NCI-H748 (cell line): ENCODE data around the gene PHF3.

ENCODE experiments used
- DNase-seq: peaks from one replicate; lab custom pipeline; 2025; ENCODE audit not compliant: unreplicated experiment; lab: John Stamatoyannopoulos, UW

PHF3 gene, protein sequence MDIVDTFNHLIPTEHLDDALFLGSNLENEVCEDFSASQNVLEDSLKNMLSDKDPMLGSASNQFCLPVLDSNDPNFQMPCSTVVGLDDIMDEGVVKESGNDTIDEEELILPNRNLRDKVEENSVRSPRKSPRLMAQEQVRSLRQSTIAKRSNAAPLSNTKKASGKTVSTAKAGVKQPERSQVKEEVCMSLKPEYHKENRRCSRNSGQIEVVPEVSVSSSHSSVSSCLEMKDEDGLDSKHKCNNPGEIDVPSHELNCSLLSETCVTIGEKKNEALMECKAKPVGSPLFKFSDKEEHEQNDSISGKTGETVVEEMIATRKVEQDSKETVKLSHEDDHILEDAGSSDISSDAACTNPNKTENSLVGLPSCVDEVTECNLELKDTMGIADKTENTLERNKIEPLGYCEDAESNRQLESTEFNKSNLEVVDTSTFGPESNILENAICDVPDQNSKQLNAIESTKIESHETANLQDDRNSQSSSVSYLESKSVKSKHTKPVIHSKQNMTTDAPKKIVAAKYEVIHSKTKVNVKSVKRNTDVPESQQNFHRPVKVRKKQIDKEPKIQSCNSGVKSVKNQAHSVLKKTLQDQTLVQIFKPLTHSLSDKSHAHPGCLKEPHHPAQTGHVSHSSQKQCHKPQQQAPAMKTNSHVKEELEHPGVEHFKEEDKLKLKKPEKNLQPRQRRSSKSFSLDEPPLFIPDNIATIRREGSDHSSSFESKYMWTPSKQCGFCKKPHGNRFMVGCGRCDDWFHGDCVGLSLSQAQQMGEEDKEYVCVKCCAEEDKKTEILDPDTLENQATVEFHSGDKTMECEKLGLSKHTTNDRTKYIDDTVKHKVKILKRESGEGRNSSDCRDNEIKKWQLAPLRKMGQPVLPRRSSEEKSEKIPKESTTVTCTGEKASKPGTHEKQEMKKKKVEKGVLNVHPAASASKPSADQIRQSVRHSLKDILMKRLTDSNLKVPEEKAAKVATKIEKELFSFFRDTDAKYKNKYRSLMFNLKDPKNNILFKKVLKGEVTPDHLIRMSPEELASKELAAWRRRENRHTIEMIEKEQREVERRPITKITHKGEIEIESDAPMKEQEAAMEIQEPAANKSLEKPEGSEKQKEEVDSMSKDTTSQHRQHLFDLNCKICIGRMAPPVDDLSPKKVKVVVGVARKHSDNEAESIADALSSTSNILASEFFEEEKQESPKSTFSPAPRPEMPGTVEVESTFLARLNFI (N-terminal part only)

DNA sequence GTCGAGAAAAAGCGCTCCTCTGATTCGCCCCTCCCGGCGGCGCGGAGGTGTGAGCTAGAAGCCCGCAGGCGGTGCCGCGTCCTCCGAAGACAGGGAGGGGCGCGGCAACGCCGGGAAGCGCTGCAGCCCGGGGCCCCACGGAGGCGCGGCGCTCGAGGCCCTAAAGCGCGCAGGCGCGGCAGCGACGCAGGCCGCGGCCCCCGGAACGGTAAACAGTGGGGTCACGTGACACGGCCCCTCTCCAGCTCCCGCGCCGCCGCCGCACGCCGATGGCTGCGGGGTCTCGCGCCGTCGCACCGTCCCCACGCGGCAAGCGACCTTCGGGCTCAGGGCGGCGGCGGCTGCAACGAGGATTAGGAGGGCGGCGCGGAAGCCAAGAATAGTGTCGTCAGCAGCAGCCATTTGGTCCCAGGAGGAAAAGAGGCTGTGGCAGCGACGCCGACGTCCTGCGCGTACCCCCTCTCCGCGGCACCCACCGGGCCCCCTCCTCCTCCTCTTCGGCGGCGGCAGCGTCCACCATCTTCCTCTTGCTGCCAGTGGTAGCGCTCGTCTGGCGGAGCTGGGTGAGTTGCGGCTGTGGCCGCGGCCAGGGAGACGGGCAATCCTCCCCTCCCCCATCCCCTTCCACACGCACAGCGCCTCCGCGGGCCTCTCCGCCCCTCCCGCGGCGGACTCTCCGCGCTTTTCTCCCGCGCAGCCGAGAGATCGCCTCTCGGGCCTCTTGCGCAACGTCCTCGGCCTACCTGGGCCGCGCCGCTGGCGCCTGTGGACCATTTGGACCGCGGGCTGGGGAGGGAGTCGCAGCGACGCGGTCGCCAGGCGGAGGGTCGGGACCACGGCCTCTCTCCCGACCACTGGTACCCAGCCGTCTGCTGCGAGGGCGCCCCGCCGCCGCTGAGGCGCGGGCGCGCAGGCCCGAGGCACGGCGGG is at the start of gene PHF3:
TSS of gene PHF3 (plus strand) at position 215 of the 930 bp plus-strand sequence. CDS start 10,750 bp downstream, outside the sequence.
- peak; percentile 98 for DNase-seq

DNA sequence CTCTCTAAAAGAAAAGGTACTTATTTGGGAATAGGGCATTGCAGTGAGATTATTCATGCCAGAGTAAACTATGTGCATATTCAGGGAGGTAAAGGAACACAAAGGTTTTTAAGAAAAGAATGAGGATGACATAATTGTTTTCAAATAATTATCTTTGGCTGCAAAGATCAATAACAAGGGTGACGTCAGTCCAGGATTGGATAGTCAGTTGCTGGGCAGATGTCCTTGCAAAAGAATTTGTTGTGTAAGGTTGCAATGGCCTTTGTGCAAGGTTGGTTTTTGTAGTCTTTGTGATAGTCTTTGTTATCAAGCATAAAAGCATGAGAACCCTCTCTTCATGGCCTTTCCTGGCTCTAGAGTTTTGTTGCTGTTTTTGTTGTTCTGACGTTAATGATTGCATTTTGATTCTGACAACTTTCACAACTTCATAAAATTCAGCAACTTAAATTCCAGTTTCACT is 45.6 kb upstream of the PHF3 start:
- peak; percentile 71 for DNase-seq

DNA sequence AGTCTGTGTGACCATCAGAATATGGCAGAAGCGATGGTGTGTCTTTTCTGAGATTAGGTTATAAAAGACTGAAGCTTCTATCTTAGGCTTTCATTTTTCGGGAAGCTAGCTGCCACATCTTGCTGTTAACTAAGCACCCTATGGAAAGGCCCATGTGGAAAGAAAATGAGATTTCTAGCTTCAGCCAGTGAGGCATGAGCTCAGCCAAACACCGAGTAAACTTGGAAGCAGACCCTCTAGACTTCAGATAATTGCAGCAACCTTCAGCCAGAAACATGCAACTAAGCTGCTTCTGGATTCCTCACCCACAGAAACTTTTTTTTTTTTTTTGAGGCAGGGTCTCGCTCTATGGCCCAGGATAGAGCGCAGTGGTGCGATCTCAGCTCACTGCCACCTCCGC is 42.7 kb upstream of the PHF3 start:
- no peak for DNase-seq

DNA sequence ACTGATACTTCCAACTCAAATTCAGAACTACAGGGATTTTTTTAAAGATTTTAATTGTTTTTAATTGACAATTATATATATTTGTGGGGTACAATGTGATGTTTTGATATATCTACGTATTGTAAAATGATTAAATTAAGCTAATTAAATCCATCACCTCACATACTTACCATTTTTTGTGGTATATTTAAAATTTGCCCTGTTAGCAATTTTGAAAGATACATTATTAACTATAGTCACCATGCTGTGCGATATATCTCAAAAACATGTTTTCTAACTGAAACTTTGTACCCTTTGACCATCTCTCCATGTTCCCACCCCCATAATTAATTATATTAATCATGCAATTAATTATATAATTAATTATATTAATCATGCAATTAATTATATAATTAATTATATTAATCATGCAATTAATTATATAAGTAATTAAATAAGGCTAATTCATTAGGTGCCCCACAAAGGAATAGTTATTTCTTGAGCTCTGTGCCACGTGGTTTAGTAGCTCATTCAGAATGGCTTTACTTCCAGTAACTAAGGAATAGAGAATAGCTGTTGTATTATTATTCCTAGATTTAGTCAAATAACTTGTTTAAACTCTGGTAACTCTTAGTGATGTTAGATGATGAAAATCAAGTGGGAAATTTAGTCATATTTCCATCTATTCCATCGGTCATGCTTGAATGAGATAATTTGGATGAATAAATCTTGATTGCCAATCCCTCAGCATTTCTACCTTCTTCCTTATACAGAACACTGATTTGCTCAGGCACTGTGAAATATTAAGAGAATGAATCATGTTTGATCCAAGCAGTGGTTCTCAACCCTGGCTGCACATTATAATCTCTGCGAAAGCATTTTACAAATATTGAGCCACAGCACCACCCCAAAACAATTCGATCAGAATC is 38.2 kb upstream of the PHF3 start:
- DNase-seq: no peak

- DNase-seq: peak; percentile 97
These were observed 37.3 kb upstream of the PHF3 start for GRCh38 chr6:63598049-63599036.

DNA sequence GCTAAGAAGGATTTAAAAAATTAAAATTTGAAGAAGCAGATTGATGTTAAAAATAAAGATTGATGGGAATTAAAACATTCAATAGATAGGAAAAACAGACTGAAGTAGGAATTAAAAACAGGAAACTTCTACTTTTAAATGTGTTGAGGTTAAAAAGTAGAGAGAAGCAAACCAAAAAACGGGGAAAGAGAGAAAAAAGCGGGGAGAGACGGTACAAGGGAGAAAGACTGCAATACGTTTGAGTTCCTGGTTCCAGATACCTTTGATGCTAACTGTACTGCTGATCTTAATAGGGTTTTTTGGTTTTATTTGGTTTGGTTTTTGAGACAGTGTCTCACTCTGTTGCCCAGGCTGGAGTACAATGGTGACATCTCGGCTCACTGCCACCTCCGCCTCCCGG is 36.4 kb upstream of the PHF3 start:
- no peak for DNase-seq

DNA sequence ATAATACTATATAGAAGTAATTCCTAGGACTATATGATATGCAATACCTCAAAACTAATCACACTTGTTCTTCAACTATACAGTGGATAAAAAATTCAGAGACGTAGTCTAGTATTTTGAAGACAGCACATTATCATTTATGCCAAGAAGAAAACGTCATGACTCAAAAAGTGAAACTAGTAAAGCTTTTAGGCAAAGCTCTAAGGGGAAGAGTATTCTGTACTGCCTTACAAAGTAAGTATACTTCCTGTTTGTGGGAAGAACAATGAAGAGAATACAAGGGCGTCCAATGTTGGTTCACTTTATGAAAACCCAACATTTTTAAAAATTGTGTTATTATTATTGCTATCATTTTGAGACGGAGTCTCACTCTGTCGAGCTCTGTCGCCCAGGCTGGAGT is 35.5 kb upstream of the PHF3 start:
- DNase-seq: no peak

DNA sequence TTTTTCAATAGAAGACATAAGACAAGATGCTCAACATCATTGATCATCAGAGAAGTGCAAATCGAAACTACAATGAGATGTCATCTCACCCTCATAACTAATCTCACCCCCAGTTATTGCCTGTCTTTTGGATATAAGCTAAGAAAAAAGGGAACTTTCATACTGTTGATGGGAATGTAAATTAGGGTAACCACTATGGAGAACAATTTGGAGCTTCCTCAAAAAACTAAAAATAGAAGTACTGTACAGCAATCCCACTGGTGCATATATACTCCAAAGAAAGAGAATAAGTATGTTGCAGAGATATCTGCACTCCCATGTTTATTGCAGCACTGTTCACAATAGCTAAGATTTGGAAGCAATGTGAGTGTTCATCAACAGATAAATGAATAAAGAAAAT is 26.4 kb upstream of the PHF3 start:
- DNase-seq: no peak

- no peak for DNase-seq
These were observed 24.7 kb upstream of the PHF3 start for GRCh38 chr6:63610944-63611343.

DNA sequence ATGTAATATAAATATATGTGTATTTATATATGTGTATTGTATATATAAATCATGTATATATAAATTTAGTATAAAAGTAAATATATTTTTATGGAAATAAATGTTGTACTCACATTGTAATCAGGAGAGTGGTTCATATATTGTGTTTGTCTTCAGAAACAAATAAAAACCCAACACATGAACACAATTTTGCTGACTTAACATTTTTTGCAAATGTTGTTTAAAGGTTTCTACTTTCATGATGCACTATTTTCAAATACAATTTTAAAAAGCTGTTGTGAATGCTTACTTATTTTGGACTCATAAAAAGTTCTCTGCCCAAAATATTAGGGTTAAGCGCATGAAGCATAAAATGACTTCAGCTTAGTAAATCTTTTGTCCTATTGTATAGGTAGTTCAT is 24.0 kb upstream of the PHF3 start:
- DNase-seq: no peak

DNA sequence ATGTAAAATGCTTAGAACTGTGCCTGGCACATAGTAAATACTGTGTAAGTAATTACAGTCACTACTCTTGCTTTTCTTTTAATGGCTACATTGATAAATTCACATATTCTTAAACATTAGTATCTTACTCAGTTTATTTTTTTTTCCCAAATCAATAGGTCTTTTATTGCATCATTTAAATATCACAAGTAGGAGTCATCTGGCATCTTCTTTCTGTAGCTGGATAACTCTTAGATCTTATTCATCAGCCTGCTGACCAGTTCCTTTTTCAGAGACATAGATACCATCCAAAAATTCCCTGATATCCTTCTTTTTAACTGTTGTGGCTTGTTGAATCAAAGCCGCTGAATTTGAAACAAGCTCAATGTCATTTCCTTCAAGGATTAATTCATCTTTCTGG is 20.0 kb upstream of the PHF3 start:
- DNase-seq: no peak

GRCh38 chr6:63624091-63624490 is 11.5 kb upstream of the PHF3 start:
- no peak for DNase-seq

DNA sequence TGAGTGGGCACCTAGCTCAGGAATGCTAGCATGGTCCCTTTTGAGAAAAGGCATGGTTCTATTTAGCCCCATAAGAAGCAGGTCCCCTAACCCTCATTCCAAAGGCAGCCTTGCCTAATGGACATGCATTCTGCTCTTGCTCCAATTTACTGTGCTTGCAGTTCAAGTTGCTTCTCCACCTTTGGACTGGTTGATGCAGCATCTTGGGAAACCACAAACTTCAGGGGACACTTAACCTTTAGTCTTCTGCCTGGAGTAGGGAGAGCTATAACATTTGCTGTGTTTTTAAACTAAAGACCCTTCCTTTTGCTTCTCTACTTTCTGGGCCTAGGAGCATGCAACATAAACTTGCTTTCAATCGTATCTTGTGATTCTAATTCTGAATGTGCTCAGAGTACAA is 5.1 kb upstream of the PHF3 start:
- DNase-seq: no peak

DNA sequence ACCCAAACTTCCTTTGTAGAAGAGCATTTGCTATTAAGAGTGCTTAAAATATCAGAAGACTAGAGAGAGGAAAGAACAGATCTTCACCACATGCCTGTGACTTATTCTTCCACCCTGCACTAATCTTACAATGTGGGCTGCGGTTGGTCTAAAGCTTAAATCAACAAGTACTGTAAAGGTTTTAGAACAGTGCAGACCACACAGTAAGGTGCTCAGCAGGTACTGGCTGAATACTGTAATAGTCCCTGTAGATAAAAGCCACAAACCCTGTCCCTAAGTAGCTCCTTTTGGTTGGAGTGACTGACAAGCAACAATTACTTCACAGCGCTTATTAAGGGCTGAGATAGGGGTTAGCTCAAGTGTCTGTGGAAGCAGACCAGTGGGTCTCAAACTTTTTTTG is 972 bp upstream of the PHF3 start:
- DNase-seq: peak; percentile 44

DNA sequence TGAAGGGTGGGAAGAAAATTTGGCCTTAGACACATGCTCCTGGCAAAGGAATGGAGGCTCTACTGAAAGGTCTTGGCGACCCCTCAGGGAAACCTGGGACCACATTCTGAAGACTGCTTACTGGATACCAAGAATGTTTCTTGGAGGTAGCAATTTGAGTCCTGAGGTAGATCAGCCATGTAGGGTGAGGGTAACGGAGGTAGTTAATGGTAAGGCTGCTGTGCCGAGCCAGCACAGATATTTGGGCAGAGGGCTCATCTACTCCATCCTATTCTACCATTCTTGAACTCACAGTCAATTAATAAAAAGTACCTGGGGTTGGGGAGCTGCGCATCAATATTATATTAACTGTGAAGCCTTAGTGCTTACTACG is 401 bp upstream of the PHF3 start:
- peak; percentile 61 for DNase-seq

DNA sequence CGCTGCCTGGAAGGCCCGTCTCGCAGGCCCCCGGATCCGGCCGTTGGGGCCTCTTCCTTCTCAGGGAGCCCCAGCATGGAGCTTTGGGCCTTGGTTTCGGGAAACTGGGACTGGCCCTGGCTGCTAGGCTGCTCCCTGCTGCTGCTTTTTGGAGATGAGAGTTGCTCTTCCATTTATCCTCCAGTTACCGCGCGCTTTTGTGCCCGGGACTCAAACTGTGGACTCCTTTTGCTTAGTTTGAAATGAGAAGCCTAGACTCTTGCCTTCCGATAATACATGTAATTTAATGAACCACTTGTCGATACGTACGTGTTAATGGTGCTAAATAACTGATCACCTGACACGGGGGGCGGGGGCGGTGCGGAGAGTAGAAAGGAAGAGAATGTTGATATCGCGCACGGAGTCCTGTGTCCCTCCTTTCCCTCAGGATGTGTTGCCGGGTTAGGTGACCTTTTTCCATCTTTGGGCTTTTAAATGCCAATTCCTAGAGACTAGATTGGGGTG is 968 bp downstream of the PHF3 start:
- peak; percentile 79 for DNase-seq

DNA sequence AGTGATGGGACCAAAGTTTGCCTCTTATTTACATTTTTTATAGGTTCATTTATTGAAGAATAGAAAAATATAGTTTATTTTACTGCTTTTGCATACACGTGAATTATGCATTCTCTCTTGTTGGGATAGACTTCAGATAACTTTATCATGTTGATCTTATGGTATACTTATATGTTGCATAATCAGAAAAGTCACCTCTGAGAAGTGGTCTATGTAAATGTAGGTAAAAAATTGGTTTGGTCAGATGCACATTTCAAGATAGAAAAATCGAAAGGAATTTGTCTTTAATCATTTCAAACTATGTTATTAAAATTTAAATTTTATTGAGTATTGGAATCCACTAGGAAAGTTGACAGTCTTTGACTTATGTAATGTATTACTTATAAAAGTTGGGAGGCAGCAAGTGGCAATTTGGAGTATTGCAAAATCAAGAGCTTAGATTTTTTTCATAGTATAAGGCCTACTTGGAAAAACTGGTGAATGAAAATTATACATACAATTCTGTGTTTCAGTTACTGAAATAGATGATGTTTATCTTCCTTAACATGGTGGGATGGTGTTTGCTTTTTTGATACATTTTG is 2.4 kb downstream of the PHF3 start:
- no peak for DNase-seq

GRCh38 chr6:63640062-63640461 is 4.5 kb downstream of the PHF3 start:
- DNase-seq: no peak
